ENCODE data around the gene L1CAM. TPM values are rescaled to one million over a fixed set of nuclear protein-coding genes. Genes with fewer than 3 reads are reported as not detected.

Gene L1CAM
- total RNA-seq, 3 donors from 2014 or later (not counting 1 experiment from before 2014, with no cell fraction given), result 0.23 to 0.98 TPM; not detected in 1

DNA sequence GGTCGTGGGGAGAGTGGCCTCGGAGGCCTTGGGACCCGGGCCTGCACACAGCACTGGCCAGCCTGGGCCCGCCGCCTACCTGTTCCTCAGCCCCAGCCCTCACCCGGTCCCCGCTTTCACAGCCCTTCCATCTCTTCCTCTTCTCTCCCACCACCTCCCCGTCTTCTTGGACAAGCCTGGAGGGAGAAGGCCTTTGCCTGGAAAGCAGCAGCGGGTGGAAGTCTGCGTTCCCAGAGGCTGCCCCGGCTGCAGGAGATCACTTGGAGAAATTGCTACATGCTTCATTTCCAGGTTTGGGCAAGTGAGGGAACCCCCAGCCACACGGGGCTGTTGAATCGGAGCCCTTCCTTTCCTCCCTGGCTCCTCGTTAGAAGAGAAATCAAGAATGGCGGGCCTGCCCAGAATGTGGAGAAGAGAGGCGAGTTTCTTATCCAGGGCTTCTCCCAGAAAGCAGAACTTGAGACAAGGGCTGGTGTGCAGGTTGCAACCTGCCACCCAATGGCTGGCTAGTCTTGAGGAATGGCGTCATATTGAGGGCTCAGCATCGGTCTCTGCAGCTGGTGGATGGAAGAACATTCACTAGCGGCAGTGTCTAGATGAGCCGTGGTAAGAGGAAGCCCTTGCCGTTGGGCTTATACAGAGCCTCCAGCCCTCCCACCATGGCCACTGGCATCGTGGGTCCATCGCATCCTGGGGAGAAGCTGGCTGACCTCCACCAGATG is 54.4 kb downstream of the L1CAM start:
- no peak for ATAC-seq
- Histone ChIP-seq H3K4me3 (ENCODE audit: low read length) (no peak overlapping the region), H3K4me1 (ENCODE audit: control insufficient read depth, insufficient read depth, low read length) (peaks cover 27% of the 10 kb centered on the region), H3K9me3 (ENCODE audit: control insufficient read depth, insufficient read depth, low read length) (no peaks in the 10 kb centered on the region), H3K27me3 (ENCODE audit: control insufficient read depth, insufficient read depth, low read length) (no peaks in the 10 kb centered on the region), H3K36me3 (ENCODE audit: control insufficient read depth, insufficient read depth, low read length) (no peaks in the 10 kb centered on the region), H3K27ac (ENCODE audit: low read length) (no peak overlapping the region)
- TF ChIP-seq, protein P1, sequence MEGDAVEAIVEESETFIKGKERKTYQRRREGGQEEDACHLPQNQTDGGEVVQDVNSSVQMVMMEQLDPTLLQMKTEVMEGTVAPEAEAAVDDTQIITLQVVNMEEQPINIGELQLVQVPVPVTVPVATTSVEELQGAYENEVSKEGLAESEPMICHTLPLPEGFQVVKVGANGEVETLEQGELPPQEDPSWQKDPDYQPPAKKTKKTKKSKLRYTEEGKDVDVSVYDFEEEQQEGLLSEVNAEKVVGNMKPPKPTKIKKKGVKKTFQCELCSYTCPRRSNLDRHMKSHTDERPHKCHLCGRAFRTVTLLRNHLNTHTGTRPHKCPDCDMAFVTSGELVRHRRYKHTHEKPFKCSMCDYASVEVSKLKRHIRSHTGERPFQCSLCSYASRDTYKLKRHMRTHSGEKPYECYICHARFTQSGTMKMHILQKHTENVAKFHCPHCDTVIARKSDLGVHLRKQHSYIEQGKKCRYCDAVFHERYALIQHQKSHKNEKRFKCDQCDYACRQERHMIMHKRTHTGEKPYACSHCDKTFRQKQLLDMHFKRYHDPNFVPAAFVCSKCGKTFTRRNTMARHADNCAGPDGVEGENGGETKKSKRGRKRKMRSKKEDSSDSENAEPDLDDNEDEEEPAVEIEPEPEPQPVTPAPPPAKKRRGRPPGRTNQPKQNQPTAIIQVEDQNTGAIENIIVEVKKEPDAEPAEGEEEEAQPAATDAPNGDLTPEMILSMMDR (IDR thresholded peaks at IDR 0.05), result no peak
- intact Hi-C loops (cut with micrococcal nuclease), result no loop called here
- H3K27me3 Mint-ChIP-seq (ENCODE audit: low read depth in 2 of 2), result no peaks in the 10 kb centered on the region
- H3K27ac Mint-ChIP-seq, result no peak overlapping the region
- H3K4me3 Mint-ChIP-seq, result peak overlapping the region; percentile 52
- no peaks in the 10 kb centered on the region for H3K9me3 Mint-ChIP-seq
- H3K4me1 Mint-ChIP-seq, result peaks cover 17 to 18% of the 10 kb centered on the region in 2 donors
- no peak for DNase-seq
- WGBS (ENCODE audit: insufficient coverage), result 77% methylated on average over 19 of the region's 23 CpGs
- H3K36me3 Mint-ChIP-seq, result no peaks in the 10 kb centered on the region

DNA sequence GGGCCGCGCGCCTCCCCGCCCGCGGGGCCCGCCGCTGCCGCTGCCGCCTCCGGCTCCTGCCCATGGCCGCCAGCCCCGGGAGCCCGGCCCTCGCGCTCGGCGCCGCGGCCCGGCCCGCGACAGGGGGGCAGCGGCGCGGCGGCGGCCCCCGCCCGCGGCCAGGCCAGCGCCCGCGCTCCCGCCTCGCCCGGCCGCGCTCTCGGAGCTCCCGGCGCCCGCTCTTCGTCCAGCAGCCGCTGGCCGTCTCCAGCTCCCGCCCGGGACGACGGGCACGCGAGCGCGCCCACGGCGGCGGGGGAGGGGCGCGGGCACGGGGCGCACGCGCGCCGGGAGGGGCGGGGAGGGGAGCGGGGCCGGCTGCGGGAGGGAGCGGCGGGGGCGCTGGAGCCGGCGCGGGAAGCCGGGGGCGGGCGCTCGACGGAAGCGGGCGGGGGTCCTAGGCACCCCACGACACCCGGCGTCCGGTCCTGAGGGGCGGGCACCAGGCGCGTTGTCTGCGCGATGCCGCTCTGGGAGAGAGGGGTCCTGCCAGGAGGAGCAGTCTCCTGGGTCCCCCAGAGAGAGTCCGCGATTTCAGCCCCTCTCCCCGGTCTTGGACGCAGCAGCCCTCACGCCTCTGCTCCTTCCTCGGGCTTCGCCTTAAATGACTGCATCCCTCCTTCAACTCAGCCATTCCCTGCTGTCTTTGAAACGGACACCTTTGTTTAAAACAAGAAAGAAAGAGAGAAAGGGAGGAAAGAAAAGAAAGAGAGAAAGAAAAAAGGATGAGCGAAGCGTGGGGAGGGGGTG is 55.1 kb downstream of the L1CAM start:
- H3K4me3 Mint-ChIP-seq, result peak overlapping the region; percentile 35
- DNase-seq (no peak), ATAC-seq (peak in 2 of 3 donors; percentile 35 to 43)
- H3K4me1 ChIP-seq (ENCODE audit: control insufficient read depth, insufficient read depth, low read length), result peaks cover 34% of the 10 kb centered on the region
- peak overlapping the region; percentile 13 for H3K4me3 ChIP-seq (ENCODE audit: low read length)
- H3K4me1 Mint-ChIP-seq, result peaks cover 18 to 19% of the 10 kb centered on the region in 2 donors
- H3K27me3 ChIP-seq (ENCODE audit: control insufficient read depth, insufficient read depth, low read length), result no peaks in the 10 kb centered on the region
- TF ChIP-seq, protein P1 (IDR thresholded peaks at IDR 0.05), result no peak
- no peaks in the 10 kb centered on the region for H3K9me3 ChIP-seq (ENCODE audit: control insufficient read depth, insufficient read depth, low read length)
- H3K27me3 Mint-ChIP-seq (ENCODE audit: low read depth in 2 of 2), result no peaks in the 10 kb centered on the region
- intact Hi-C loops (cut with micrococcal nuclease), result no loop called here
- H3K36me3 ChIP-seq (ENCODE audit: control insufficient read depth, insufficient read depth, low read length), result no peaks in the 10 kb centered on the region
- H3K27ac Mint-ChIP-seq, result no peak overlapping the region
- H3K27ac ChIP-seq (ENCODE audit: low read length), result no peak overlapping the region
- no peaks in the 10 kb centered on the region for H3K9me3 Mint-ChIP-seq
- 2% methylated on average over 98 of the region's 102 CpGs for WGBS (ENCODE audit: insufficient coverage)
- no peaks in the 10 kb centered on the region for H3K36me3 Mint-ChIP-seq

DNA sequence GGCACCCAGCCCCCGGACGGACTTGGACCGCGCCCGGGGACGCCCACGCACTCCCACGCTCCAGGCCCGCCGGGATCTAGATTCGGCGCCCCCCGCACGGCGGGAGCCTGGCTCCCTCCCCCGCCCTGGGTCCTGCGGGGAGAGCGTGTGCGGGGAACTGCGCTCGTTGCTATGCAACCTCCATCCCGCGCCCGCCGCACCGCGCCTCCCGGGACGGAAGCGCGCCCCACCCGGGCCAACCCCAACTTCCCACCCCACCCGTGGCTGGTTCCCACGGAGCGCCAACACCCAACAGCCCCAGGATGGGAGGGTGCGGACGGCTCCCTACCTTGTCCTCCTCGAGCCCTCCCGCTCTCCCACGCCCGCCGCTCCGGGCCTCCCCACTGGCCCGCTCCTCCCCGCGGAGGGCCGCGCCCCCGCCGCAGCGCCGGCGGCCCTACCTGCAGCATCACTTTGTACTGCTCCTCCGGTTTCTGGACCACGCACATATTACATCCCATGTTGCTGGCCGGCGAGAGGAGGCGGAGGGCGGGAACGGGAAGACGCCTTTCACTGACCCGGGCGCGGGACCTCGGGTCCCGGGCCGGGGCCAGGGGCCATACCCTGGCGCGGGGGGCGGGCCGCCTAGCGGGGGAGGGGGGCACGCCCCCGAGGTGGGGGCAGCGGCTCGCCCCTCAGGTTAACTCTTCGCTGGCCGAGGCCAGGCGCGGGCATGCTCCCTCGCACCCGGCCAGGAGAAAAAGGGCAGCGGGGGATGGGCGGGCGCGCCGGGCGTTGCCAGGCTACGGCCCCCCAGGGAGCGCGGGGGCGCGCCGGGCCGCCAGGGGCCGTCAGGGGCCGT is 56.0 kb downstream of the L1CAM start, which contains the start of gene PDZD4:
Gene PDZD4 (minus strand): TSS at position 746 of the 841 bp plus-strand sequence. CDS start 246 bp downstream, at position 500.
- under 1% methylated on average over 97 of the region's 97 CpGs for whole genome bisulfite sequencing (ENCODE audit: insufficient coverage)

More for the DNA sequence above, 56.0 kb downstream of the L1CAM start, which contains the start of gene PDZD4:
- TF ChIP-seq, protein P1 (IDR thresholded peaks at IDR 0.05), result no peak
- DNase-seq, result peak in 1 of 2 donors; percentile 36
- Mint-ChIP-seq H3K27ac (peak within 1 kb of the TSS; percentile 41 to 73), H3K4me3 (peak within 1 kb of the TSS; percentile 87), H3K36me3 (no peaks in the 10 kb centered on the region), H3K4me1 (peaks cover 26% of the 10 kb centered on the region in 2 donors), H3K27me3 (ENCODE audit: low read depth in 2 of 2) (no peaks in the 10 kb centered on the region), H3K9me3 (no peaks in the 10 kb centered on the region)
- H3K36me3 ChIP-seq (ENCODE audit: control insufficient read depth, insufficient read depth, low read length), result no peaks in the 10 kb centered on the region
- peak within 1 kb of the TSS; percentile 42 for H3K4me3 ChIP-seq (ENCODE audit: low read length)
- H3K4me1 ChIP-seq (ENCODE audit: control insufficient read depth, insufficient read depth, low read length), result peaks cover 42% of the 10 kb centered on the region
- no peaks in the 10 kb centered on the region for H3K9me3 ChIP-seq (ENCODE audit: control insufficient read depth, insufficient read depth, low read length)
- peak; percentile 37 to 58 (median 48) for ATAC-seq
- H3K27me3 ChIP-seq (ENCODE audit: control insufficient read depth, insufficient read depth, low read length), result no peaks in the 10 kb centered on the region
- intact Hi-C loops (cut with micrococcal nuclease), result no loop called here
- peak within 1 kb of the TSS; percentile 35 for H3K27ac ChIP-seq (ENCODE audit: low read length)

All from natural killer cell (primary cell).